HEK293T (cell line): ENCODE measurements around the gene VAX1.

Source experiments
- CTCF ChIA-PET: fragments of 350-600 bp; formaldehyde crosslinking; extraction: SDS; loops from one replicate; lab custom pipeline; 2021; ENCODE audit warnings: antibody characterized with exemption, inconsistent platforms; lab: Yijun Ruan, JAX
- POLR2A ChIA-PET: fragments of 350-600 bp; formaldehyde crosslinking; extraction: SDS; loops from one replicate; lab custom pipeline; 2020; ENCODE audit warnings: antibody characterized with exemption, inconsistent platforms; lab: Yijun Ruan, JAX
- DNase-seq: peaks from one replicate; pipeline ENCODE4 v3.0.0; 2012; ENCODE audit warnings: mixed read lengths; ENCODE audit errors: extremely low spot score
- ARNT ChIP-seq: fragments of 450-650 bp; IDR thresholded peaks from 2 replicates; pipeline ENCODE4 v1.6.1; 2017; ENCODE audit warnings: mild to moderate bottlenecking
- BHLHE40 ChIP-seq: fragments of 450-650 bp; IDR thresholded peaks from 2 replicates; pipeline ENCODE4 v1.6.1; 2016; ENCODE audit warnings: mild to moderate bottlenecking, moderate library complexity, borderline replicate concordance
- CTBP1 ChIP-seq: fragments of 450-650 bp; IDR thresholded peaks from 2 replicates; pipeline ENCODE4 v1.6.1; 2016; ENCODE audit warnings: borderline replicate concordance
- ELF4 ChIP-seq: fragments of 450-650 bp; IDR thresholded peaks from 2 replicates; pipeline ENCODE4 v1.6.1; 2017; ENCODE audit warnings: antibody characterized with exemption
- FOXA1 ChIP-seq: fragments of 450-650 bp; IDR thresholded peaks from 2 replicates; pipeline ENCODE4 v1.6.1; 2016; ENCODE audit warnings: mild to moderate bottlenecking
- FOXK2 ChIP-seq: fragments of 450-650 bp; IDR thresholded peaks from 2 replicates; pipeline ENCODE4 v1.6.1; 2016; ENCODE audit warnings: mild to moderate bottlenecking
- FOXM1 ChIP-seq: fragments of 450-650 bp; IDR thresholded peaks from 2 replicates; pipeline ENCODE4 v1.6.1; 2017; ENCODE audit warnings: mild to moderate bottlenecking, borderline replicate concordance
- HDGF ChIP-seq: fragments of 450-650 bp; IDR thresholded peaks from 2 replicates; pipeline ENCODE4 v1.6.1; 2017; ENCODE audit warnings: antibody characterized with exemption, borderline replicate concordance
- L3MBTL2 ChIP-seq: fragments of 450-650 bp; conservative IDR thresholded peaks from 2 replicates; pipeline ENCODE4 v1.6.1; 2016; ENCODE audit warnings: mild to moderate bottlenecking
- LEF1 ChIP-seq: fragments of 450-650 bp; IDR thresholded peaks from 2 replicates; pipeline ENCODE4 v1.6.1; 2017; ENCODE audit warnings: mild to moderate bottlenecking, borderline replicate concordance
- NFRKB ChIP-seq: fragments of 450-650 bp; IDR thresholded peaks from 2 replicates; pipeline ENCODE4 v1.6.1; 2016; ENCODE audit warnings: mild to moderate bottlenecking, moderate library complexity
- SP1 ChIP-seq: fragments of 450-650 bp; IDR thresholded peaks from 2 replicates; pipeline ENCODE4 v1.6.1; 2017
- SUZ12 ChIP-seq: fragments of 450-650 bp; IDR thresholded peaks from 2 replicates; pipeline ENCODE4 v1.6.1; 2016; ENCODE audit warnings: mild to moderate bottlenecking
- TARDBP ChIP-seq: fragments of 450-650 bp; IDR thresholded peaks from 2 replicates; pipeline ENCODE4 v1.6.1; 2016
- ZNF384 ChIP-seq: fragments of 450-650 bp; IDR thresholded peaks from 2 replicates; pipeline ENCODE4 v1.6.1; 2016
- TF ChIP-seq, protein P1 (sequence below): fragments of 450-650 bp; IDR thresholded peaks from 2 replicates; pipeline ENCODE4 v1.6.1; 2016

The VAX1 gene

DNA sequence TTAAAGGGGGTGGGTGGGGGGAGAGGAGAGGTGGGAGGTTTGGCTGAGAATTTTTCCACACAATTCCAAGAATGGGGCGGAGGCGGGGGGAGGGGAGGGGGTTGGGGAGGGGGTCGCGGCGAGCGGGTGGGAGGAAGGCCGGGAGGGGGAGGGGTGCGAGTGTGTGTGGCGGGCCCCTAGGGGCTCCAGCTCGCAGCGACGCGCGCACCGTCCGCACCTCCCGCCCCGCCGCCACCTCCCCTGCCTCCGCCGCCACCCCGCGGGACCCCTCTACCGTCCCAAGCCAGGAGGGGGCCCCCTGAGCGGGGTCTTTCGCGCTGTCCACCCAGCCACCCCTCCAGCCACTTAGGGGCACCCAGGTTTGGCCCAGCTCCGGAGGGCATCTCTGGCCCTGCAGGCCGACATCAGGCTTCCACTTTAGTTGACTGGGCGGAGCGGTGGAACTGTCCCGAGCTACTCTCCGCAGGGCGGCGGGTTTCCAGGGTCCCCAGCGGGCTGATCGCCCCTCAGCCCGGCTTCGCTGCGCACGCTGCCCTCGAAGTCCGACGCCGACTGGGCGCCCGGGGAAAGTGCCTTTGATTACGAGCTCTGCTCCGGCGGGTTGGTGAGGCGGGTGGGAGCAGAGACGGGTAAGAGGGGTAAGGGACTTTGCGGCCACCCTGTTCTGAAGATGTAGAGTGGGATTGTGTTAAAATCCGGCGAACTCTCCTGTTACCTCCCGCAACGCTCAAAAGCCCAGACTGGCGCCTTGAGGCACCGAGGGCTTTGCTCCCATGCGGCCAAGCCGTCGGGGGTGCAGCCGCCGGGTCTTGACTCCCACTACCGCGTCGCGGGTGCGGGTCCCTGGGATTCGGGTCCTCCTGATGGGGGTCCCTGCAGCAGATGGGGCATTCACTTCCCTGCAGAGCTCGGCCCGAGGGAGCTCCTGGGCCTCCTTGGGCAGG is 1.8 kb upstream of the VAX1 start:
- DNase-seq, result no peak
- ChIA-PET POLR2A (no interaction called here), CTCF (no interaction called here)
- TF ChIP-seq CTBP1 (no peak), FOXM1 (no peak), ZNF384 (no peak), SUZ12 (no peak), ELF4 (no peak), LEF1 (no peak), HDGF (no peak), L3MBTL2 (no peak), SP1 (no peak)

DNA sequence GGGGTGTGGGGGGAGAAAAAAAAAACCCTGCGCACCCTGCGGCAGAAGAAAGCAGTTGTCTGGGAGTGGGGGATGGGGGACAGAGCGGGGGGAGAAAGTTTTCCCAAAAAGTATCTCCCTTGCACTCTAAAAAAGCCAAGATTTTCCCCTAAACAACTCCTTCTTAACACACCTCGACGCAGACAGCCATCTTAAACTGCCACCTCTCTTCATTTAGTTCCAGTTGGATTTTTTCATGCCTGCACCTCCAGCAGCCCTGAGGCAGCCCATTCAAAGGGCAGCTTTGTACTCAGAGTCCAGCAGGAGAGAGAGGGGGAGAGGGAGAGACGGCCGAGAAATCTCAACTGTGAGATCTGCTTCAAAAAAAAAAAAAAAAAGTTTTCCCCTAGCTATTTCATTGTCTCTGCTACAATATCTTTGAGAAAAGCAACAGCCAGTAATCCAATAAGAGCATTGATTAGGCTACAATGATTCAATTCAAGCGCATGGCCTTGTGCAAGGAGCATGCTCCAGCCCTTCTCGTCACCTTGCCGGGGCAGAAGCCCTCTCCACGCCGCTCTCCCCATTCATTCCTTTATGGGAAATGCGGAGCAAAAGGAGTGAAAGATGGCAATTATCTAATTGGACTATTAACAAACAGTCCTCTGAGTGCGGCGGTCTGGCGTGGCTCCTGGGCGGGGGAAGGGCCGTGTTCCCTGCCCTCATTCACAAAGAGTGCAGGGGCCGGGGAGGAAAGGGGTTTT is 939 bp upstream of the VAX1 start:
- DNase-seq, result no peak
- ChIA-PET POLR2A (interaction anchor here (0.8 kb wide), 1 partner anchor 10 kb away, joined by 3 read pairs; no protein-coding TSS in a partner anchor), CTCF (interaction anchor here (0.6 to 0.7 kb wide), 2 partner anchors 35 to 303 kb away, joined by 3 to 4 read pairs; no protein-coding TSS in a partner anchor)
- TF ChIP-seq NFRKB (no peak), BHLHE40 (no peak), ARNT (no peak), LEF1 (no peak), TARDBP (no peak), HDGF (no peak), FOXA1 (no peak), SP1 (no peak), CTBP1 (no peak), L3MBTL2 (no peak), SUZ12 (no peak), ELF4 (no peak), ZNF384 (no peak), FOXM1 (no peak)
- TF ChIP-seq, protein P1, sequence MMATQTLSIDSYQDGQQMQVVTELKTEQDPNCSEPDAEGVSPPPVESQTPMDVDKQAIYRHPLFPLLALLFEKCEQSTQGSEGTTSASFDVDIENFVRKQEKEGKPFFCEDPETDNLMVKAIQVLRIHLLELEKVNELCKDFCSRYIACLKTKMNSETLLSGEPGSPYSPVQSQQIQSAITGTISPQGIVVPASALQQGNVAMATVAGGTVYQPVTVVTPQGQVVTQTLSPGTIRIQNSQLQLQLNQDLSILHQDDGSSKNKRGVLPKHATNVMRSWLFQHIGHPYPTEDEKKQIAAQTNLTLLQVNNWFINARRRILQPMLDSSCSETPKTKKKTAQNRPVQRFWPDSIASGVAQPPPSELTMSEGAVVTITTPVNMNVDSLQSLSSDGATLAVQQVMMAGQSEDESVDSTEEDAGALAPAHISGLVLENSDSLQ, result no peak

DNA sequence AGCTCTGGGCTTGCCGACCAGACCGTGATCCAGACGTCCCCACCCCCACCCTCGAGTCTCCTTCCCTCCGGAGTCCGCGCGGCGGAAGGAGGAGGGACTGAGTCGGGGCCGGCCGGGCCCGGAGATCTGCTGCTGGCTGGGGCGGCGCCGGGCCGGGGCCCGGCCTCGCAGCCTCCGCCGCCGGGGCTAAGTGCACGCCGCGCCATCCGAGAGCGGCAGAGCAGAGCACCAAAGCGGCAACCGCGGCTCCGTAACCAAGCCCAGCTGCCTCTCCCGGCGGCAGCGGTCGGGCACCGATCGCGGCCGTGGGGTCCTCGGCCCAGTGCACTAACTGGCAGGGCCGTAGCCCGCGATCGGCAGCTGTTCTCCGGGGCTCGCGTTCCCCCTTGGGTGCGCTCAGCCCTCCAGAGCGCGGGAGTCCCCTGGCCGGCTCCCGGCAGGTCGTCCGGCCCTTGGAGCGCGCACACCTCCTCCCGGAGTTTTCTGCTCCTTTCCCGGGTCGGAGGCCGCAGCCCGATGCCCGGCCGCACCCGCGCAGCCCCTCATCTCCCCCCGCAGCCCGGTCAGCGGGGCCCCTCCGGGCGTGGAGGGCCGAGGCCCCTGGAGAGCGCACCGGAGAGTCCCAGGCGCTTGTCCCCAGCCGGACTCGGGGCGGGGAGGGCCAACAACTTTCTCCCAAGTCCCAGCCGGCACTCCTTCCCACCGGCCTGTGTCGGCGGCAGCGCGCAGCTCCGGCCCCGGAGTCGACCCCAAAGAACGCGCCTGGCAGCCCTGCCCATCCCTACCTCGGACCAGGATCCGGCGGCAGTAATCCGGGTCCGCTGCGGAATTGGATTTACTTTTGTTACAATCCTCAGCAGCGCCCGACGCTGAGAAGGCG is 799 bp downstream of the VAX1 start:
- POLR2A ChIA-PET, result interaction anchor here (0.8 to 1.7 kb wide), 4 partner anchors 12 to 413 kb away, joined by 3 to 10 read pairs (median 5); no protein-coding TSS in a partner anchor
- CTCF ChIA-PET, result no interaction called here
- TF ChIP-seq HDGF, result 0 out of 2 replicates have a peak, but pooled peaks have one; percentile 23
- no peak for TF ChIP-seq ELF4
- DNase-seq, result peak; percentile 84

DNA sequence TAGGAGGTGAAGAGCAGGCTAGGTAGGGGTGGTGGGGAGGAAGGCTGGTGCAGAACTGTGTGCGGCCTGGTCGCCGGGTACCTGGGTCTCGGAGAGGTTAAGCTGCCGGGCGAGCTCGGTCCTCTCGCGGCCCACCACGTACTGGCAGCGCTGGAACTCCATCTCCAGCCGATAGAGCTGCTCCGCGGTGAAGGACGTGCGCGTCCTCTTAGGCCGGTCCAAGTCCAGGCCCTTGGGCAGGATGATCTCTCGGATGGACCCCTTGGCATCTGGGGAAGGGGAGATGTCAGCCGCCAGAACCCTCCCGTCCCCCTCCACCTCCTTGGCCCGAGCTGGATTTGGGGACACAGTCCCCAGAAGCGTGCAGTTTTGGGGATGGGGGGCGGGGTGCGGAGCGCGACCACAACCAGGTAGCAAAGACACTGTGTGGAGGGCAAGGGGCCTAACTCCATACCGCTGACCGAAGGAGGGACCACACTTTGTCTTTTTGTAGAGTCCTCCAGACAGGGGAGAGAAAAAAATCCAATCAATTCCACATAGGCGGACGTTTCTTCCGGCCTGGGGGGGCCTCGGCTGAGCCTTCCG is 1.6 kb downstream of the VAX1 start:
- DNase-seq, result no peak
- POLR2A ChIA-PET, result interaction anchor here (0.8 to 1.7 kb wide), 5 partner anchors 8 to 412 kb away, joined by 3 to 10 read pairs (median 3); no protein-coding TSS in a partner anchor
- TF ChIP-seq ZNF384 (no peak), ARNT (no peak)
- CTCF ChIA-PET, result no interaction called here

DNA sequence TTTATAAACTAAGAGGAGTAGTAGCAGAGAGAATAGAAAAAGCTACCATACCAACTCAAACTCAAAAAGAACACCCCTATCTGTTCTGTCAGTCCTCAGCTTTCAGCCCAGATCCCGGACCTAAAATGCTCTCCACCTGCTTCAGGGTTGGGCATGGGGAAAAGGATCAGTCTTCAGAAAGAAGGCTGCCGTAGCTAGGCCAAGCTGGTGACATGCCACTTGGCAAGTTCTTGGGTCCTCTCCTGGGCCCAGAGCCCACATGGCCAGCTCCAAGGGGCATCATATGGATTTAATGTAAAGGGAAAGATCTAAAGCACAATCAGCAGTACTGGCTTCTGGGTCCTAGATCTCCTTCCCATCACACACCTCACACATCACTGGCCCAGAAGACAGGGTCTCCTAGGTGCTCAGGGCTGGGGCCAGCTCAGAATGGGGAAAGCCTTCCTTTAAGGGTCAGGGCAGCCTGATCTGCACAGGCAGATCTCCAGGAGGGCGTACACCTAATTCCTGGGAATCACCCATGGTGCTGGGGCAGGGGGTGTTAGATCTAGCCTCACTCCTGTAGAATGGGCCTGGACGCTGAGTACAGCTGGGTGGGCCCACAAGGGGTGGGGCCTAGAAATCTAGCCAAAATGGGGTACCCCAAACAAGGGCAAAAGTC is 2.5 kb downstream of the VAX1 start:
- CTCF ChIA-PET, result interaction anchor here (0.9 kb wide), 1 partner anchor 24 kb away, joined by 3 read pairs; no protein-coding TSS in a partner anchor
- DNase-seq, result no peak
- TF ChIP-seq CTBP1 (no peak), LEF1 (no peak), ARNT (no peak), TARDBP (no peak), HDGF (no peak), SP1 (no peak), FOXA1 (no peak), FOXK2 (no peak), ELF4 (no peak), L3MBTL2 (no peak), SUZ12 (no peak), BHLHE40 (no peak), NFRKB (no peak), FOXM1 (no peak), ZNF384 (no peak)
- TF ChIP-seq, protein P1, result no peak
- POLR2A ChIA-PET, result interaction anchor here (1.0 kb wide), 1 partner anchor 9 kb away, joined by 3 read pairs; no protein-coding TSS in a partner anchor
